Caco-2 (cell line): ENCODE measurements around the gene STK35. TPM values are rescaled to one million over a fixed set of nuclear protein-coding genes. Genes with fewer than 3 reads are reported as not detected.
"Not testable (repeated sequence)": the region's sequence is repeated elsewhere in the genome, so short reads cannot be mapped to it uniquely, and the experiment has no call there.

Source experiments
- BruUV-seq: library from RNA; stranded (reverse); fragments of 400-500 nt; replicated peaks from 2 replicates; lab custom pipeline; 2021; lab: Mats Ljungman, UMichigan
- CTCF ChIA-PET: fragments of 300-600 bp; sonication (Branson Sonifier 250); formaldehyde crosslinking; loops from one replicate; lab custom pipeline; 2022; ENCODE audit warnings: antibody characterized with exemption; lab: Charles Lee
- POLR2A ChIA-PET: fragments of 300-600 bp; sonication (Branson Sonifier 250); formaldehyde crosslinking; loops from one replicate; lab custom pipeline; 2022; ENCODE audit warnings: antibody characterized with exemption; lab: Charles Lee
- DNase-seq, 2 experiments: peaks; one replicate each; pipeline versions ENCODE4 v3.0.0 to v3.0.0-alpha.2; 2020 to 2022
- H3K27me3 ChIP-seq: replicated peaks from 2 replicates; pipeline ENCODE4 v1.6.0; 2011; ENCODE audit warnings: low read length; ENCODE audit not compliant: control insufficient read depth, insufficient read depth
- H3K36me3 ChIP-seq: 2 replicates; pipeline ENCODE4 v1.5.1; 2011; ENCODE audit warnings: low read length; ENCODE audit not compliant: control insufficient read depth, insufficient read depth
- H3K4me1 ChIP-seq: fragments of 250-450 bp; sonication (Bioruptor Pico); 2 replicates; pipeline ENCODE4 v1.5.1; 2020; ENCODE audit warnings: mild to moderate bottlenecking
- H3K4me3 ChIP-seq: 2 replicates; pipeline ENCODE4 v1.5.1; 2011; ENCODE audit warnings: low read depth, mild to moderate bottlenecking, control low read depth, low read length
- H3K9me3 ChIP-seq: fragments of 250-450 bp; sonication (Bioruptor Pico); 2 replicates; pipeline ENCODE4 v1.5.1; 2020; ENCODE audit warnings: mild to moderate bottlenecking, moderate library complexity
- H3K27ac Mint-ChIP-seq: one replicate; pipeline ENCODE4 v1.8.0; 2022; ENCODE audit warnings: mixed read lengths; ENCODE audit not compliant: unreplicated experiment
- H3K27me3 Mint-ChIP-seq: one replicate; pipeline ENCODE4 v1.8.0; 2022; ENCODE audit warnings: mixed read lengths; ENCODE audit not compliant: insufficient read depth, unreplicated experiment
- H3K36me3 Mint-ChIP-seq: one replicate; pipeline ENCODE4 v1.8.0; 2022; ENCODE audit warnings: mild to moderate bottlenecking, mixed read lengths; ENCODE audit not compliant: insufficient read depth, unreplicated experiment
- H3K4me1 Mint-ChIP-seq: one replicate; pipeline ENCODE4 v1.8.0; 2022; ENCODE audit warnings: low read depth, mixed read lengths; ENCODE audit not compliant: unreplicated experiment
- H3K4me3 Mint-ChIP-seq: one replicate; pipeline ENCODE4 v1.8.0; 2022; ENCODE audit warnings: mild to moderate bottlenecking, moderate library complexity, mixed read lengths; ENCODE audit not compliant: unreplicated experiment
- H3K9me3 Mint-ChIP-seq: one replicate; pipeline ENCODE4 v1.8.0; 2022; ENCODE audit warnings: mixed read lengths; ENCODE audit not compliant: unreplicated experiment
- CTCF ChIP-seq, 2 experiments: fragments of 200-600 bp in 1 of 2; IDR thresholded peaks; 1 replicate in 1 of 2; 2 replicates in 1 of 2; pipeline versions ENCODE4 v1.5.1 to v1.8.0; 2011 to 2022; ENCODE audit warnings: antibody characterized with exemption in 1 of 2, control low read depth in 1 of 2, inconsistent platforms in 1 of 2, low read depth in 1 of 2, low read length in 1 of 2, mild to moderate bottlenecking in 1 of 2, moderate library complexity in 1 of 2; ENCODE audit not compliant: insufficient read depth in 1 of 2, severe bottlenecking in 1 of 2, unreplicated experiment in 1 of 2
- intact Hi-C: fragments of 100-400 bp; cut with micrococcal nuclease; formaldehyde crosslinking; loops from one replicate; pipeline ENCODE4 v1.10.0; 2022; ENCODE audit not compliant: unreplicated experiment
- total RNA-seq: library from RNA; stranded (reverse); gene quantifications from 2 replicates; pipeline ENCODE4 v1.2.3, GENCODE V29; 2022

Gene STK35
- total RNA-seq, 1 experiment from 2014 or later, result 40.2 TPM

- no TSS peak for BruUV-seq
- no peak overlapping the region for H3K27ac Mint-ChIP-seq
- no peaks in the 10 kb centered on the region for H3K9me3 Mint-ChIP-seq
- Histone ChIP-seq H3K9me3 (no peaks in the 10 kb centered on the region), H3K4me3 (no peak overlapping the region), H3K27me3 (no peaks in the 10 kb centered on the region), H3K36me3 (no peaks in the 10 kb centered on the region), H3K4me1 (no peaks in the 10 kb centered on the region)
- CTCF ChIA-PET, result interaction anchor here (0.9 kb wide), 1 partner anchor 204 kb away, joined by 4 read pairs; no protein-coding TSS in a partner anchor
- intact Hi-C loops, result loop anchor here (5.0 to 10.0 kb wide), 2 partner anchors 68 to 406 kb away; partner anchors contain the start of gene STK35
- POLR2A ChIA-PET, result no interaction called here
- H3K27me3 Mint-ChIP-seq, result peaks cover 21% of the 10 kb centered on the region
- TF ChIP-seq CTCF (IDR thresholded peaks at IDR 0.05; ENCODE audit: insufficient read depth in 1 of 2, low read depth in 1 of 2, low read length in 1 of 2, severe bottlenecking in 1 of 2, unreplicated experiment in 1 of 2), result no peak
- H3K4me3 Mint-ChIP-seq, result no peak overlapping the region
- H3K36me3 Mint-ChIP-seq, result no peaks in the 10 kb centered on the region
- no peak for DNase-seq
- peaks cover 13% of the 10 kb centered on the region for H3K4me1 Mint-ChIP-seq
Measured at GRCh38 chr20:2170404-2170803, 68.8 kb downstream of the STK35 start.

- Histone ChIP-seq H3K4me1 (no peaks in the 10 kb centered on the region), H3K27me3 (no peaks in the 10 kb centered on the region), H3K36me3 (no peaks in the 10 kb centered on the region), H3K9me3 (no peaks in the 10 kb centered on the region), H3K4me3 (no peak overlapping the region)
- no TSS peak for BruUV-seq
- Mint-ChIP-seq H3K4me1 (peaks cover 13% of the 10 kb centered on the region), H3K36me3 (no peaks in the 10 kb centered on the region), H3K4me3 (no peak overlapping the region), H3K9me3 (no peaks in the 10 kb centered on the region), H3K27me3 (peaks cover 21% of the 10 kb centered on the region), H3K27ac (no peak overlapping the region)
- TF ChIP-seq CTCF (IDR thresholded peaks at IDR 0.05; ENCODE audit: insufficient read depth in 1 of 2, low read depth in 1 of 2, low read length in 1 of 2, severe bottlenecking in 1 of 2, unreplicated experiment in 1 of 2), result no peak
- POLR2A ChIA-PET, result no interaction called here
- CTCF ChIA-PET, result interaction anchor here (0.9 kb wide), 1 partner anchor 205 kb away, joined by 4 read pairs; no protein-coding TSS in a partner anchor
- intact Hi-C loops, result loop anchor here (5.0 to 10.0 kb wide), 2 partner anchors 69 to 407 kb away; partner anchors contain the start of gene STK35
- no peak for DNase-seq
Measured at GRCh38 chr20:2171266-2171790, 69.7 kb downstream of the STK35 start.

GRCh38 chr20:2171840-2172239, 70.2 kb downstream of the STK35 start:
- CTCF ChIA-PET, result interaction anchor here (0.6 to 1.8 kb wide), 13 partner anchors 9 to 408 kb away, joined by 3 to 9 read pairs (median 5); no protein-coding TSS in a partner anchor
- H3K27ac Mint-ChIP-seq, BruUV-seq, H3K36me3 Mint-ChIP-seq, H3K4me3 ChIP-seq, H3K27me3 ChIP-seq, H3K9me3 ChIP-seq, DNase-seq, H3K4me1 ChIP-seq, H3K36me3 ChIP-seq, POLR2A ChIA-PET, H3K4me3 Mint-ChIP-seq, H3K9me3 Mint-ChIP-seq: not testable (repeated sequence)
- intact Hi-C loops, result loop anchor here (1.0 to 10.0 kb wide), 4 partner anchors 70 to 407 kb away; partner anchors contain the start of gene STK35
- H3K4me1 Mint-ChIP-seq, result peaks cover 13% of the 10 kb centered on the region
- peaks cover 21% of the 10 kb centered on the region for H3K27me3 Mint-ChIP-seq
